ENCODE data around the gene FZR1.

The FZR1 gene

GRCh38 chr19:3474614-3475013 is 31.5 kb upstream of the FZR1 start:
- TF ChIP-seq CTCF (conservative IDR thresholded peaks at IDR 0.05; ENCODE audit: control insufficient read depth, insufficient read depth, low read depth, low read length): no peak
- DNase-seq (ENCODE audit: low read depth): no peak
- no peak overlapping the region for H3K4me3 ChIP-seq (ENCODE audit: control insufficient read depth, low read depth, low read length)

DNA sequence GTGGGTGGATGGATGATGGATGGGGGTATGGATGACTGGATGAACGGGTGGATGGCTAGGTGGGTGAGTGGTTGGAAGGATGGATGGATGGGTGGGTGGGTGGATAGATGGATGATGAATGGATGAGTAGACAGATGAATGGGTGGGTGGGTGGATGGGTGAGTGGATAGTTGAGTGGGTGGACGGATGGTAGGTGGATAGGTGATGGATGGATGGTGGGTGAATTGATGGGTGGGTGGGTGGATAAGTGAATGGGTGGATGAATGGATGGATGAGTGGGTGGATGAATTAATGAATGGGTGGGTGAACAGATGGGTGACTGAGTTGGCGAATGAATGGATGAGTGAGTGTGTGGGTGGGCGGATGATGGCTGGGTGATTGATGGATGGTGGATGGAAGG is 30.7 kb upstream of the FZR1 start:
- no peak for DNase-seq (ENCODE audit: low read depth)
- TF ChIP-seq CTCF (conservative IDR thresholded peaks at IDR 0.05; ENCODE audit: control insufficient read depth, insufficient read depth, low read depth, low read length): no peak
- H3K4me3 ChIP-seq (ENCODE audit: control insufficient read depth, low read depth, low read length): no peak overlapping the region

- TF ChIP-seq CTCF (conservative IDR thresholded peaks at IDR 0.05; ENCODE audit: control insufficient read depth, insufficient read depth, low read depth, low read length): no peak
- DNase-seq (ENCODE audit: low read depth): no peak
- no peak overlapping the region for H3K4me3 ChIP-seq (ENCODE audit: control insufficient read depth, low read depth, low read length)
Measured at GRCh38 chr19:3476830-3477229, 29.3 kb upstream of the FZR1 start.

DNA sequence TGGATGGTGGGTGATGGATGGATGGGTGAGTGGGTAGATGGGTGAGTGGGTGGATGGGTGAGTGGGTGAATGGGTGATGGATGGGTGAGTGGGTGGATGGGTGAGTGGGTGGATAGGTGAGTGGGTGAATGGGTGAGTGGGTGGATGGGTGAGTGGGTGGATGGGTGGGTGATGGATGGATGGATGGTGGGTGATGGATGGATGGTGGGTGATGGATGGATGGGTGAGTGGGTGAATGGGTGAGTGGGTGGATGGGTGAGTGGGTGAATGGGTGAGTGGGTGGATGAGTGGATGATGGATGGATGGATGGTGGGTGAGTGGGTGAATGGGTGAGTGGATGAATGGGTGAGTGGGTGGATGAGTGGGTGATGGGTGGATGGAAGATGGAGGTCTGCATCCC is 28.6 kb upstream of the FZR1 start:
- DNase-seq (ENCODE audit: low read depth): no peak
- no peak for TF ChIP-seq CTCF (conservative IDR thresholded peaks at IDR 0.05; ENCODE audit: control insufficient read depth, insufficient read depth, low read depth, low read length)
- no peak overlapping the region for H3K4me3 ChIP-seq (ENCODE audit: control insufficient read depth, low read depth, low read length)

- no peak overlapping the region for H3K4me3 ChIP-seq (ENCODE audit: control insufficient read depth, low read depth, low read length)
- no peak for TF ChIP-seq CTCF (conservative IDR thresholded peaks at IDR 0.05; ENCODE audit: control insufficient read depth, insufficient read depth, low read depth, low read length)
- DNase-seq (ENCODE audit: low read depth): no peak
Measured at GRCh38 chr19:3477951-3478350, 28.2 kb upstream of the FZR1 start.

GRCh38 chr19:3478409-3479176 is 27.5 kb upstream of the FZR1 start:
- TF ChIP-seq CTCF (conservative IDR thresholded peaks at IDR 0.05; ENCODE audit: control insufficient read depth, insufficient read depth, low read depth, low read length): no peak
- no peak overlapping the region for H3K4me3 ChIP-seq (ENCODE audit: control insufficient read depth, low read depth, low read length)
- no peak for DNase-seq (ENCODE audit: low read depth)

Measured in fibroblast of mammary gland (primary cell).